Right ventricle myocardium inferior (tissue), 1 donor: ENCODE results near the gene CDK16. TPM values are rescaled to one million over a fixed set of nuclear protein-coding genes. Genes with fewer than 3 reads are reported as not detected.
A peak's percentile ranks its signal among the peaks of the same experiment; 100 is the strongest.

Experiments used
- ATAC-seq: fragments of 200-7000 bp; cut with Tn5 transposase; one replicate; pipeline ENCODE4 v1.9.1; 2020; ENCODE audit warnings: mild to moderate bottlenecking, moderate library complexity
- DNase-seq: peaks from one replicate; pipeline ENCODE4 v3.0.0; 2021; ENCODE audit errors: missing footprints
- intact Hi-C: fragments of 100-400 bp; cut with DNase I; formaldehyde crosslinking; loops from one replicate; pipeline ENCODE4 v1.11.0; 2022
- long read RNA-seq: library from polyadenylated mRNA; unstranded; transcript quantifications from one replicate; pipeline ENCODE4 v2.0.0, GENCODE V29; 2021
- total RNA-seq: library from RNA; stranded (reverse); fragmentation: NEBNext Ultra II Directional; extraction: Animal tissue kit (Norgen Biotek cat#: 25700); gene quantifications from one replicate; pipeline ENCODE4 v1.2.1, GENCODE V29; 2021
- donor health status: DM: no; HTN: yes; CAD: no; lungs with severe emphysema.

CDK16 gene
- total RNA-seq: 139 TPM
- long read RNA-seq, transcript CDK16-202 (16 exons, 3,144 nt): major isoform, 122 of 165 reads
- long read RNA-seq, partial matches to known transcripts: 11 of 165 reads
- long read RNA-seq, other reads (novel, unspliced or antisense): 30 of 165 reads

- DNase-seq (peak; percentile 85), ATAC-seq (peak; percentile 77)
- intact Hi-C loops: loop anchor here (2.0 kb wide), 1 partner anchor 14 kb away; the partner anchor contains the start of gene USP11
These were observed at the start of gene CDK16 for GRCh38 chrX:47218280-47218919. Gene CDK16 (plus strand): TSS chrX:47218681. CDS start chrX:47223558, 4,877 bp downstream.

DNA sequence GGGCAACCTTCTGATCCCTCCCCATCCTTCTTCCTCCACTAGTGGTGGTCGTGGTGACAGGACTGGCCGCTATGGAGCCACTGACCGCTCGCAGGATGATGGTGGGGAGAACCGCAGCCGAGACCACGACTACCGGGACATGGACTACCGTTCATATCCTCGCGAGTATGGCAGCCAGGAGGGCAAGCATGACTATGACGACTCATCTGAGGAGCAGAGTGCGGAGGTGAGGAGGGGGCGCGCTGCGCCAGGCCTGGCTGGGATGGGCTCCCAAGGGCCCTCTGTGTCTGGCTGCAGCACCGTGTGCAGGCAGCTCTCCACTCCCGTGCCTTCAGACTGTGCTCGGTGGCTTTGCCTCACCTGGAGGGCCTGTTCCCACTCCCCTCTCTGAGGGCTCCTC is 49.2 kb upstream of the CDK16 start:
- ATAC-seq (no peak), DNase-seq (no peak)
- intact Hi-C loops: no loop called here

DNA sequence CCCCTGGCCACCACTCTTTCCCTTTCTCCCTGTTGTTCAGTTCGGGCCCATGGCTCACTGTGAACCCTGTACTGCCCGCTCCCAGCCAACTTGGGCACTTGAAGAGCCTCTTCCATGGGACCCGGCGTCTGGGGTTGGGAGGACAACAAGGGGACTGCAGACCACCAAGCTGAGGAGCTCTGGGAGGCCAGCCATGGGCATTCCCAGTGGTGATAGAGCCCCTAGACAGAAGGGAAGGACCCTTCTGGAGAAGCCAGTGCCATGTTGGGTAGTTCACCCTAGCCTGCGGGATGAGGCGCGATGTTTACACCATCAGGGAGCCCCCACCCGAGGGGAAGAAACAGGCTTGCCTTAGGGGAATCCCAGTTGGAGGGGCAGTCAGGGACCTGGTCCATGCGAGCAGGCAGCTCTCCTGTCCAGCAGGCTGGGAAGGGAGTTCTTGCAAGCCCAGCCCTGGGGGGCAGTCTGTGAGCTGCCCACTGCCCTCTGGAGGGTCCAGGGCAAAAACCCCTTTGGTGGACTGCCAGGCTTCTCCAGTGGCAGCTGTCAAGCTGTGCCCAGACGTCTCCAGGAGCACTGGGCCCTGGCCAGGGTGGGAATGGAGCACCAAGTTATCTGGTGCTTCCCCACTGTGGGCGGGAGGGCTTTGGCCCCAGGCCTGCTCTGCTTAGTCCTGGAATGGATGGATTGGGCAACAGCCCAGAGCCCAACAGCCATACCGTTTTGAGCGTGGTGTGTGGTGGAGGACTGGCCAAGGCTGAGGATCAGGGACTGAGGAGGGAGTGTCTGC is 48.6 kb upstream of the CDK16 start:
- intact Hi-C loops: no loop called here
- peak; percentile 80 for ATAC-seq

GRCh38 chrX:47170861-47171692 is 47.4 kb upstream of the CDK16 start:
- DNase-seq (no peak), ATAC-seq (no peak)
- intact Hi-C loops: no loop called here

More for the DNA sequence above, 48.6 kb upstream of the CDK16 start:
- DNase-seq: no peak

DNA sequence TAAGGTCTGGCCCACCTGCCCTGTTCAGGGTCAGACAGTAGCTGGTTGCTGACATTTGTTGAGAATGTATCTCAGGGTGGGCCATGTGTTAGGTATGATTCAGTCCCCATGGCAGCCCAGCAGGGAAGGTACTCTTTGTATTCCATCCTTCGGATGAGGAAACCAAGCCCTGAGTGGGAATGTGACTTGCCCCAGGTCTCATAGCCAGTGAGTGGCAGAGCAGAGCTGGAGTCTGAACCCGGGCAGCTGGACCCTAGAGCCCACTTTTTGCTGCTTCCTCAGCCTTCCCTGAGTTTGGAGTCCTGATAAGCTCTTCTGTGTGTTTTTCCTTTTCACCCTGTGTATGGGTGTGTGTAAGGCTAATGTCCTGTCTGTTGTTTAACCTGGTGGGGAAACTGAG is 46.5 kb upstream of the CDK16 start:
- intact Hi-C loops: no loop called here
- DNase-seq (no peak), ATAC-seq (no peak)

DNA sequence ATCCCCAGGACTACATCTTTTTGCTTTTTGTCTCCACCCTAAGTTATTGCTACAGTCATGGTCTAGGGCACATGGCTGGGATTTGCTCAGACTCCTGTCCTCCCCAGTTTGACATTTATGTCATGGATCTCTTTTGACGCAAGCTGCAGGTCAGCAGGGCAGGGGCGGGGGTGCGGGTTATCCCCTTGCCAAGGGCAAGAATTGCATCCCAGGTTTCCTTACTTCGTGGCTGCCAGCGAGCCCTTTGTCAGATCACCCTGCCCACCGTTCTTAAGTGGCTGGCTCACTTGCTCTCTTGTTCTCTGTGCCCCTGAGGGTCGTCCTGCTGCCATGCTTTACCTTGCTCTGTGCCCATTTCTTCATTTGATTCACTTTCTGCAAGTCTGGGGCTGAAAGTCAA is 45.9 kb upstream of the CDK16 start:
- intact Hi-C loops: no loop called here
- no peak for DNase-seq
- no peak for ATAC-seq

- intact Hi-C loops: no loop called here
- DNase-seq: no peak
- no peak for ATAC-seq
These were observed 45.3 kb upstream of the CDK16 start for GRCh38 chrX:47172971-47173792.

DNA sequence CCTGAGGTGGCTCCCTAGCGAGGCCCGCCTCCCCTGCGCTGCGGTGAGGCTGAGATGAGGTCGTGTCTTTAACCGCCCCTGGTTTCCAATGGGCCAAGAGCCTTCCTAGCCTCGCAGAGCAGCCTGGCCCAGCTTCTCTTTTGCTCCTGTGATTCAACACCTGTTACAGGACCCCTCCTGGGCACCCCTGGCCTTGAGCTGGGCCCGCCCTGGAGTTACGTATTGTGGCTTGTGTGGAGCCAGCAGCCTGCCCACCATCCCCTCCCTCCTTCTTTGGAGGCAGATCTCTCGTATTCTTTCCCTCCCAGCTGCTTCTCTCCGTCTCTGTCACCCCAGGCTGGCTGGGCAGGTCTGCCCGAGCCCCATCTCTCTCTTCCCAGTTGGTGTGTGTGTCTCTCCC is 44.1 kb upstream of the CDK16 start:
- DNase-seq (no peak), ATAC-seq (no peak)
- intact Hi-C loops: no loop called here

GRCh38 chrX:47174846-47175587 is 43.5 kb upstream of the CDK16 start:
- ATAC-seq (no peak), DNase-seq (no peak)
- intact Hi-C loops: no loop called here

- DNase-seq: no peak
- intact Hi-C loops: no loop called here
- no peak for ATAC-seq
These were observed 42.9 kb upstream of the CDK16 start for GRCh38 chrX:47175588-47175980.

- ATAC-seq (no peak), DNase-seq (no peak)
- intact Hi-C loops: no loop called here
These were observed 42.3 kb upstream of the CDK16 start for GRCh38 chrX:47176101-47176740.

DNA sequence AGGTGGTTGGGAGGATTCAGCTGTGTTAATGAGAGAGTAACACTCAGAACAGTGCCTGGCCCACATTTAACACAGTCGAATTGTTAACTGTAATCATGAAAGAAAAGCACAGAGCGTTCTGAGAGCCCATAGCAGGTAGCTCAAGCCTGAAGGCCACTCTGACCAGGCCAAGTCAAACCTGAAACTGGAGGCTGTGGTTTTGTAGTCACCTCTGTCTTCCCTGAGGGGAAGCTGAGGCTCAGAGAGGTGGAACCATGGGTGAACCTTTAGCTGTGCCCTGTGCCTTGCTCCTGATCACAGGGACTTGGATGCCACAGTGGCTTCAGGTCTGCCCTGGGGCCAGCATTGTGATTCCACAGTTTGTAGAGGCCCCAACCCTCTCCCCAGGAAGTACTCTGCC is 41.4 kb upstream of the CDK16 start:
- intact Hi-C loops: no loop called here
- DNase-seq (no peak), ATAC-seq (no peak)

DNA sequence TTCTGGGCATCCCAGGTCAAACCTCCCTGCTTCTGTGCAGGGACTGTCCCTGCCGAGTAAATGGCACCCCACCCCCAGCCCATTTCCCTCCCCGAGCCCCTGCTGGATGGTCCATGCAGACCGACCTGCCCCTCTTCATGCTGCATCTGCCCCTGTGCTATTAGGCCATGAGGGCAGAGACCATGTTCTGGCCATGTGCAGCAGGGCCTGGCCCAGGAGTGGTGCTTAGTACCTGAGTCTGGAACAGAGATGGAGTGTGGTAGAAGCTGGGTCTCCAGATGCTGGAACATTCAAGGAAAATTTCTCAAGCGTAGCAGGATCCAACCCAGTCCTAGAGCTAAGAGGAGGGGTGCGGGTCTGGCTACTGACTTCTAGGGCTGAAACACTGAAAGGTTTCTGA is 40.1 kb upstream of the CDK16 start:
- ATAC-seq (no peak), DNase-seq (no peak)
- intact Hi-C loops: no loop called here

GRCh38 chrX:47179221-47179927 is 39.1 kb upstream of the CDK16 start:
- ATAC-seq (peak; percentile 85), DNase-seq (no peak)
- intact Hi-C loops: no loop called here

GRCh38 chrX:47179928-47180255 is 38.6 kb upstream of the CDK16 start:
- ATAC-seq: no peak
- intact Hi-C loops: no loop called here
- no peak for DNase-seq

GRCh38 chrX:47180346-47180745 is 38.1 kb upstream of the CDK16 start:
- ATAC-seq: no peak
- intact Hi-C loops: no loop called here
- no peak for DNase-seq

DNA sequence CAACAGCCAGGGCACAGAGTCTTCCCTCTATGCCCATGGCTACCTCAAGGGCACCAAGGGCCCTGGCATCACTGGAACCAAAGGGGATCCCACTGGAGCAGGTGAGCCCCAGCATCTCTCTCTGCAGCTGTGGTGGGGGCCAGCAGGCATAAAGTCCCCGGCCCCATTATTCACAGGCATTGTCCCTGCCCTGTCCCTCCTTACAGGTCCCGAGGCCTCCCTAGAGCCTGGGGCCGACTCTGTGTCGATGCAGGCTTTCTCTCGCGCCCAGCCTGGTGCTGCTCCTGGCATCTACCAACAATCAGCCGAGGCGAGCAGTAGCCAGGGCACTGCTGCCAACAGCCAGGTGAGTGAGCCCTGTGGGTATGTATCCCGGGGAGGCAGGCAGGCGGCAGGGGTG is 37.2 kb upstream of the CDK16 start:
- DNase-seq (no peak), ATAC-seq (no peak)
- intact Hi-C loops: no loop called here
